Measurements from ENCODE around the gene TRIM9.
"Not testable (repeated sequence)": the region's sequence is repeated elsewhere in the genome, so short reads cannot be mapped to it uniquely, and the experiment has no call there.

Gene TRIM9

GRCh38 chr14:50998612-50999011, 96.3 kb downstream of the TRIM9 start:
- DNase-seq (ENCODE audit: low spot score), result no peak
- in situ Hi-C loops (cut with MboI; ENCODE audit: low pct_unique_long_range_greater_than_20kb, low sequenced_read_pairs, unreplicated experiment), result no loop called here
- TF ChIP-seq CTCF (IDR thresholded peaks at IDR 0.05; ENCODE audit: extremely low read depth, insufficient read depth, missing control alignments), result no peak

GRCh38 chr14:50997712-50998111, 97.2 kb downstream of the TRIM9 start:
- no peak for DNase-seq (ENCODE audit: low spot score)
- in situ Hi-C loops (cut with MboI; ENCODE audit: low pct_unique_long_range_greater_than_20kb, low sequenced_read_pairs, unreplicated experiment), result no loop called here
- no peak for TF ChIP-seq CTCF (IDR thresholded peaks at IDR 0.05; ENCODE audit: extremely low read depth, insufficient read depth, missing control alignments)

GRCh38 chr14:50994158-50994557, 100.7 kb downstream of the TRIM9 start:
- DNase-seq (ENCODE audit: low spot score); in situ Hi-C loops (cut with MboI; ENCODE audit: low pct_unique_long_range_greater_than_20kb, low sequenced_read_pairs, unreplicated experiment): not testable (repeated sequence)

- no peak for TF ChIP-seq CTCF (IDR thresholded peaks at IDR 0.05; ENCODE audit: extremely low read depth, insufficient read depth, missing control alignments)
- in situ Hi-C loops (cut with MboI; ENCODE audit: low pct_unique_long_range_greater_than_20kb, low sequenced_read_pairs, unreplicated experiment), result no loop called here
- DNase-seq (ENCODE audit: low spot score), result no peak
Observed at GRCh38 chr14:50985859-50986331, 109.0 kb downstream of the TRIM9 start.

GRCh38 chr14:50985124-50985858, 109.6 kb downstream of the TRIM9 start:
- TF ChIP-seq CTCF (IDR thresholded peaks at IDR 0.05; ENCODE audit: extremely low read depth, insufficient read depth, missing control alignments), result no peak
- DNase-seq (ENCODE audit: low spot score), result no peak
- in situ Hi-C loops (cut with MboI; ENCODE audit: low pct_unique_long_range_greater_than_20kb, low sequenced_read_pairs, unreplicated experiment), result no loop called here

GRCh38 chr14:50984036-50984710, 110.7 kb downstream of the TRIM9 start:
- no peak for DNase-seq (ENCODE audit: low spot score)
- TF ChIP-seq CTCF (IDR thresholded peaks at IDR 0.05; ENCODE audit: extremely low read depth, insufficient read depth, missing control alignments), result no peak
- in situ Hi-C loops (cut with MboI; ENCODE audit: low pct_unique_long_range_greater_than_20kb, low sequenced_read_pairs, unreplicated experiment), result no loop called here

Data from GM13977 (cell line).